SK-N-MC (cell line): ENCODE data around the gene TMEM131L.

Experiments
- EZH2 ChIP-seq: fragments of 200-600 bp; sonication (generic); IDR thresholded peaks from one replicate; pipeline ENCODE4 v1.6.1; 2017; ENCODE audit warnings: antibody characterized with exemption
- POLR2AphosphoS5 ChIP-seq: IDR thresholded peaks from 2 replicates; pipeline ENCODE4 v1.6.1; 2012; ENCODE audit warnings: mild to moderate bottlenecking, low read depth, low read length, borderline replicate concordance

DNA sequence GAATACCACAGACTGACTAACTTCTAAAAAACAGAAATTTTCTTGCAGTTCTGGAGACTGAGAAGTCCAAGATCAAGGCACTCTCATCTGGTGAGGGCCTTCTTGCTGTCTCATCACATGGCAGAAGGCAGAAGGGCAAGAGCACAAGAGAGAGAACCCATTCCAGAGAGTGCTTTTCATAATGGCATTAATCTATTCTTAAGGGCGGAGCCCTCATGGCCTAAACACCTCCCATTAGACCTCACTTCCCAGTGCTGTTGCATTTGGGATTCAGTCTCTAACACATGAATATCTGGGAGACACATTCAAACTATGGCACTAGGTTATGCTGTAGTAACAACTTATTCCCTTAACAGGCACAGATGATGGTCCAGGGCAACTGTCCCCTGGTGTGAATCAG, 180.8 kb downstream of the TMEM131L start:
- TF ChIP-seq EZH2: no peak
- no peak for TF ChIP-seq POLR2AphosphoS5
